GM12878 (cell line): ENCODE results near the gene NEAT1. TPM values are rescaled to one million over a fixed set of nuclear protein-coding genes. Genes with fewer than 3 reads are reported as not detected.

Experiments used
- ATAC-seq: fragments of 200-7000 bp; cut with Tn5 transposase; 3 replicates; pipeline ENCODE4 v1.9.1; 2020; ENCODE audit warnings: mild to moderate bottlenecking, moderate library complexity
- BruUV-seq: library from RNA; stranded (reverse); fragments of 400-500 nt; replicated peaks from 2 replicates; lab custom pipeline; 2021; lab: Mats Ljungman, UMichigan
- CTCF ChIA-PET: fragments of 300-600 bp; sonication (Branson Sonifier 250); formaldehyde crosslinking; extraction: SDS; loops from one replicate; lab custom pipeline; 2021; ENCODE audit warnings: inconsistent platforms; lab: Yijun Ruan, JAX
- POLR2A ChIA-PET: fragments of 350-600 bp; formaldehyde crosslinking; extraction: SDS; loops from one replicate; lab custom pipeline; 2021; ENCODE audit warnings: inconsistent platforms; lab: Charles Lee
- RAD21 ChIA-PET: fragments of 300-600 bp; sonication (Branson Sonifier 250); formaldehyde crosslinking; loops from one replicate; lab custom pipeline; 2023; ENCODE audit warnings: antibody characterized with exemption; ENCODE audit not compliant: unreplicated experiment; lab: Charles Lee
- SMC1A ChIA-PET: fragments of 300-600 bp; sonication (Branson Sonifier 250); formaldehyde crosslinking; loops from one replicate; lab custom pipeline; 2023; ENCODE audit not compliant: unreplicated experiment, uncharacterized antibody; lab: Charles Lee
- DNase-seq: peaks from one replicate; pipeline ENCODE4 v3.0.0-alpha.2; 2011; ENCODE audit warnings: low read depth, low spot score
- FAIRE-seq: peaks from 3 replicates; lab custom pipeline; 2011; peaks lifted over from hg19 to GRCh38; lab: Jason Lieb, UNC
- H2AFZ ChIP-seq: 2 replicates; pipeline ENCODE4 v1.6.0; 2011; ENCODE audit warnings: low read depth, low read length, control low read depth; ENCODE audit not compliant: control insufficient read depth
- H3K27ac ChIP-seq: 2 replicates; pipeline ENCODE4 v1.5.1; 2011; ENCODE audit warnings: control low read depth; ENCODE audit not compliant: control insufficient read depth, insufficient read depth
- H3K27me3 ChIP-seq, 2 experiments: replicated peaks in 1 of 2; 2 replicates each; pipeline versions ENCODE4 v1.6.0 to v1.6.1; 2011; ENCODE audit warnings: low read length in 1 of 2; ENCODE audit not compliant: control insufficient read depth in 2 of 2, insufficient read depth in 2 of 2
- H3K36me3 ChIP-seq, 2 experiments: 2 replicates each; pipeline ENCODE4 v1.5.1; 2011; ENCODE audit warnings: low read length in 1 of 2; ENCODE audit not compliant: control insufficient read depth in 2 of 2, insufficient read depth in 2 of 2
- H3K4me1 ChIP-seq: 2 replicates; pipeline ENCODE4 v1.6.1; 2011; ENCODE audit warnings: mild to moderate bottlenecking, low read length, moderate library complexity, mixed read lengths; ENCODE audit not compliant: control insufficient read depth, insufficient read depth
- H3K4me2 ChIP-seq: 2 replicates; pipeline ENCODE4 v1.6.0; 2011; ENCODE audit warnings: control low read depth; ENCODE audit not compliant: control insufficient read depth, insufficient read depth
- H3K4me3 ChIP-seq: fragments of 200-600 bp; sonication (generic); 2 replicates; pipeline ENCODE4 v1.5.1; 2016
- H3K79me2 ChIP-seq: 2 replicates; pipeline ENCODE4 v1.6.0; 2011; ENCODE audit warnings: low read length; ENCODE audit not compliant: control insufficient read depth, insufficient read depth
- H3K9ac ChIP-seq: 2 replicates; pipeline ENCODE4 v1.8.0; 2011; ENCODE audit warnings: low read length, control low read depth, mixed read lengths; ENCODE audit not compliant: control insufficient read depth, insufficient read depth
- H3K9me3 ChIP-seq: replicated peaks from 3 replicates; pipeline ENCODE4 v1.5.1; 2011; ENCODE audit warnings: mild to moderate bottlenecking, low read length; ENCODE audit not compliant: control insufficient read depth, insufficient read depth
- H4K20me1 ChIP-seq: 2 replicates; pipeline ENCODE4 v1.6.0; 2011; ENCODE audit not compliant: control insufficient read depth, insufficient read depth
- BMI1 ChIP-seq: fragments of 450-650 bp; IDR thresholded peaks from 2 replicates; pipeline ENCODE4 v1.6.1; 2016; ENCODE audit warnings: mild to moderate bottlenecking, moderate library complexity, borderline replicate concordance
- CUX1 ChIP-seq: IDR thresholded peaks from 2 replicates; pipeline ENCODE4 v1.6.1; 2012; ENCODE audit warnings: improper control_type of control experiment, low read depth, low read length; ENCODE audit not compliant: insufficient replicate concordance
- MEF2A ChIP-seq: IDR thresholded peaks from 2 replicates; pipeline ENCODE4 v1.6.1; 2011; ENCODE audit warnings: low read depth, mild to moderate bottlenecking, low read length, moderate library complexity; ENCODE audit not compliant: insufficient read depth
- POLR2A ChIP-seq: IDR thresholded peaks from 2 replicates; pipeline ENCODE4 v1.6.1; 2011; ENCODE audit warnings: low read depth, mild to moderate bottlenecking, low read length
- POLR2AphosphoS2 ChIP-seq: IDR thresholded peaks from 2 replicates; pipeline ENCODE4 v1.6.1; 2011; ENCODE audit warnings: low read depth, mild to moderate bottlenecking, low read length, improper control_type of control experiment, moderate library complexity
- POLR2AphosphoS5 ChIP-seq: IDR thresholded peaks from 2 replicates; pipeline ENCODE4 v1.6.1; 2011; ENCODE audit warnings: mild to moderate bottlenecking, low read length, inconsistent platforms
- TCF3 ChIP-seq: IDR thresholded peaks from 2 replicates; pipeline ENCODE4 v1.6.1; 2012; ENCODE audit warnings: low read depth, mild to moderate bottlenecking, low read length, borderline replicate concordance; ENCODE audit not compliant: insufficient read depth
- WRNIP1 ChIP-seq: IDR thresholded peaks from 2 replicates; pipeline ENCODE4 v1.6.1; 2011; ENCODE audit warnings: low read depth, low read length, improper control_type of control experiment, borderline replicate concordance
- ZNF687 ChIP-seq: fragments of 450-650 bp; IDR thresholded peaks from 2 replicates; pipeline ENCODE4 v1.6.1; 2017; ENCODE audit warnings: mild to moderate bottlenecking, moderate library complexity
- WGBS: methylation state at CpG from one replicate; pipeline ENCODE4 v1.1.6; 2016; ENCODE audit warnings: low lambda C conversion rate; ENCODE audit not compliant: insufficient replicate concordance, insufficient coverage; ENCODE audit errors: missing lambda C conversion rate; 5-methylcytosine and 5-hydroxymethylcytosine counted together
- in situ Hi-C: fragments of 300-500 bp; cut with MboI; formaldehyde crosslinking; loops from 9 replicates; pipeline ENCODE4 v1.14.3; 2018; ENCODE audit warnings: mixed read lengths
- intact Hi-C: fragments of 100-400 bp; cut with micrococcal nuclease; formaldehyde crosslinking; loops from one replicate; pipeline ENCODE4 v1.14.2; 2022; ENCODE audit not compliant: unreplicated experiment
- polyA plus RNA-seq, 11 experiments: library from polyadenylated mRNA; depleted of rRNA in 4 of 11; unstranded in 6 of 11; stranded (reverse) in 5 of 11; fragments of >200 nt; fragmentation: Nextera tagmentation in 4 of 11; fragmentation: Illumina TruSeq in 1 of 11; extraction: Ambion mirVana in 4 of 11; extraction: Trizol in 1 of 11; gene quantifications; 1 replicate in 1 of 11; 2 replicates in 10 of 11; pipeline versions ENCODE4 v1.2.1 to v1.2.3, GENCODE V29; 2011 to 2016; ENCODE audit warnings: inconsistent platforms in 2 of 11, missing spikeins in 2 of 11, low read depth in 1 of 11
- total RNA-seq, 4 experiments: library from RNA; depleted of rRNA in 3 of 4; stranded (reverse); fragments of >200 nt in 3 of 4; fragmentation: Illumina TruSeq in 1 of 4; extraction: Trizol in 1 of 4; gene quantifications; 2 replicates each; pipeline versions ENCODE4 v1.2.1 to v1.2.3, GENCODE V29; 2013 to 2021

The NEAT1 gene
- total and polyA plus RNA-seq, 10 of the 15 experiments (the other 5 are each of a cell fraction or from before 2014, with no cell fraction given) = 13.6 to 328 (median 69.4) TPM

- TF ChIP-seq MEF2A = 0 out of 2 replicates have a peak, but pooled peaks have one; percentile 4
- peak; percentile 55; the same call in 1 of the 2 replicates for TF ChIP-seq BMI1
- TF ChIP-seq WRNIP1 = peak; percentile 23; the same call in 1 of the 2 replicates
- TF ChIP-seq ZNF687 = 0 out of 2 replicates have a peak, but pooled peaks have one; percentile 24
- peak; percentile 44; the same call in 1 of the 2 replicates for TF ChIP-seq TCF3
Measured at GRCh38 chr11:65427691-65428577, 5.3 kb downstream of the NEAT1 start (continued).

- no peak for DNase-seq
- POLR2A ChIA-PET = interaction anchor here (2.5 kb wide), 1 partner anchor 70 kb away, joined by 21 read pairs; the partner anchor contains the start of gene MALAT1
- TF ChIP-seq POLR2AphosphoS5 (peak; percentile 8; the same call in 1 of the 2 replicates), POLR2A (peak; percentile 46; the same call in 1 of the 2 replicates), CUX1 (no peak), POLR2AphosphoS2 (peak; percentile 19; the same call in 1 of the 2 replicates)
- TF ChIP-seq, all 136 proteins: peak for 3
- RAD21 ChIA-PET = interaction anchor here (1.0 to 15.3 kb wide), 3 partner anchors 11 to 68 kb away, joined by 3 to 282 read pairs (median 4); partner anchors contain the start of gene MALAT1
- CTCF ChIA-PET = interaction anchor here (1.0 kb wide), 1 partner anchor 9 kb away, joined by 4 read pairs; no protein-coding TSS in a partner anchor
- Histone ChIP-seq H3K4me1 (peaks cover 33% of the 10 kb centered on the region), H3K4me3 (peak overlapping the region; percentile 95), H2AFZ (no peak overlapping the region), H3K9me3 (no peaks in the 10 kb centered on the region), H3K79me2 (peaks cover 99% of the 10 kb centered on the region), H3K9ac (peak overlapping the region; percentile 58), H3K27me3 (no peaks in the 10 kb centered on the region), H4K20me1 (peaks cover 13% of the 10 kb centered on the region), H3K36me3 (no peaks in the 10 kb centered on the region; a peak in 2 of 4 replicates), H3K27ac (peak overlapping the region; percentile 100), H3K4me2 (peak overlapping the region; percentile 100)
- in situ Hi-C loops (loop anchor here (10.0 kb wide), 1 partner anchor 564 kb away; no protein-coding TSS in a partner anchor), intact Hi-C loops (no loop called here)
- ATAC-seq (peak; percentile 0; the same call in 1 of the 3 replicates), FAIRE-seq (no peak)
- 43% methylated on average over 5 of the region's 5 CpGs for WGBS
- SMC1A ChIA-PET = interaction anchor here (1.4 to 1.8 kb wide), 2 partner anchors 10 to 12 kb away, joined by 3 to 4 read pairs; no protein-coding TSS in a partner anchor
- no TSS peak for BruUV-seq
Measured at GRCh38 chr11:65428578-65429067, 6.0 kb downstream of the NEAT1 start.
